NT2/D1 (cell line): ENCODE data around the gene FER1L5.

Experiments
- SUZ12 ChIP-seq: IDR thresholded peaks from 2 replicates; pipeline ENCODE4 v1.6.1; 2011; ENCODE audit not compliant: insufficient read length, insufficient read depth; ENCODE audit errors: extremely low read depth
- YY1 ChIP-seq: IDR thresholded peaks from 2 replicates; pipeline ENCODE4 v1.6.1; 2011; ENCODE audit not compliant: insufficient read length, insufficient read depth

DNA sequence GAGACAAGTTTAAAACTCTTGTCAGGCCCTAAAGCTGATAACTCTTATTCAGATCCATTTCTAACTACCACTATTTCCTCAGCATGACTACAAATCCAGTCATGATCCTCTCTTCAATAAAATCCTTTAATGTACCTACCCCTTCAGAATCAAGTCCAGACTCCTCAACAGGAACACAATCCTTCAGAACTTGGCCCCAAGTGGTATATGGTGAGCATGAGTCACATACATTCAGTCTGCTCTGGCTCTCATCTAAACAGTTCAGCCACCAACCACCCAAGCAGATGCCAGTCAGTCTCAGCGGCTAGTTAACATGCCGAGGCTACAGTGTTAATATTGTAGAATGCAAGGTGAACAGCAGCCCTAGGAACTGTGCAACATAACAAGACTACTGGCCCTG lies 87.6 kb downstream of the FER1L5 start:
- no peak for TF ChIP-seq SUZ12
- TF ChIP-seq YY1 = no peak
